Iris pigment epithelial cell (primary cell): ENCODE data around the gene AKNA.
A peak's percentile ranks its signal among the peaks of the same experiment; 100 is the strongest.

ENCODE experiments used
- DNase-seq: peaks from one replicate; pipeline ENCODE4 v3.0.0-alpha.2; 2011; ENCODE audit warnings: low read depth

The AKNA gene

GRCh38 chr9:114373960-114374730 is 13.6 kb downstream of the AKNA start:
- no peak for DNase-seq

GRCh38 chr9:114372921-114373448 is 14.8 kb downstream of the AKNA start:
- no peak for DNase-seq

GRCh38 chr9:114371973-114372917 is 15.5 kb downstream of the AKNA start:
- DNase-seq: no peak

GRCh38 chr9:114371343-114371944 is 16.3 kb downstream of the AKNA start:
- DNase-seq: no peak

GRCh38 chr9:114370968-114371320 is 16.8 kb downstream of the AKNA start:
- no peak for DNase-seq

- DNase-seq: no peak
Measured at GRCh38 chr9:114370251-114370967, 17.4 kb downstream of the AKNA start.

GRCh38 chr9:114369216-114370130 is 18.3 kb downstream of the AKNA start:
- DNase-seq: no peak

GRCh38 chr9:114367772-114368569 is 19.8 kb downstream of the AKNA start:
- DNase-seq: no peak

GRCh38 chr9:114367366-114367765 is 20.4 kb downstream of the AKNA start:
- no peak for DNase-seq

- peak; percentile 89 for DNase-seq
Measured at GRCh38 chr9:114366334-114367128, 21.3 kb downstream of the AKNA start.

GRCh38 chr9:114365194-114365593 is 22.6 kb downstream of the AKNA start:
- DNase-seq: no peak

- DNase-seq: peak; percentile 94
Measured at GRCh38 chr9:114364134-114365041, 23.4 kb downstream of the AKNA start.

- DNase-seq: no peak
Measured at GRCh38 chr9:114363424-114363823, 24.4 kb downstream of the AKNA start.

GRCh38 chr9:114362394-114362793 is 25.4 kb downstream of the AKNA start:
- no peak for DNase-seq

- no peak for DNase-seq
Measured at GRCh38 chr9:114361542-114361941, 26.2 kb downstream of the AKNA start.

GRCh38 chr9:114359801-114360200 is 28.0 kb downstream of the AKNA start:
- no peak for DNase-seq

GRCh38 chr9:114357911-114358328 is 29.9 kb downstream of the AKNA start:
- DNase-seq: no peak

GRCh38 chr9:114357360-114357759 is 30.4 kb downstream of the AKNA start:
- DNase-seq: no peak
